Stomach (tissue), 9 donors: ENCODE results near the gene CAB39. TPM values are rescaled to one million over a fixed set of nuclear protein-coding genes. Genes with fewer than 3 reads are reported as not detected.
A peak's percentile ranks its signal among the peaks of the same experiment; 100 is the strongest.

Experiments used
- DNase-seq, 2 donors: peaks; one replicate each; pipeline versions ENCODE4 v3.0.0 to v3.0.0-alpha.2; 2013 to 2019
- H3K27ac ChIP-seq, 5 donors: fragments of 200-600 bp in 4 of 5; sonication (generic) in 4 of 5; one replicate each; pipeline ENCODE4 v1.5.1; 2013 to 2019; ENCODE audit warnings: mild to moderate bottlenecking in 1 of 5, moderate library complexity in 1 of 5
- H3K27me3 ChIP-seq, 3 donors: fragments of 200-600 bp; sonication (generic); one replicate each; pipeline ENCODE4 v1.5.1; 2017 to 2019; ENCODE audit warnings: mixed run types in 1 of 3
- H3K36me3 ChIP-seq, 4 donors: fragments of 200-600 bp; sonication (generic); 1 replicate in 3 of 4; 2 replicates in 1 of 4; pipeline ENCODE4 v1.5.1; 2016 to 2019
- H3K4me1 ChIP-seq, 4 donors: fragments of 200-600 bp; sonication (generic); one replicate each; pipeline ENCODE4 v1.5.1; 2016 to 2019
- H3K4me3 ChIP-seq, 4 donors: fragments of 200-600 bp; sonication (generic) in 3 of 4; one replicate each; pipeline ENCODE4 v1.5.1; 2016 to 2019; ENCODE audit warnings: mild to moderate bottlenecking in 1 of 4
- H3K9me3 ChIP-seq, 4 donors: fragments of 200-600 bp; sonication (generic); one replicate each; pipeline ENCODE4 v1.5.1; 2016 to 2019
- EP300 ChIP-seq: sonication (generic); formaldehyde crosslinking; IDR thresholded peaks from one replicate; pipeline ENCODE4 v1.6.1; 2017; ENCODE audit warnings: antibody characterized with exemption
- POLR2A ChIP-seq, 4 donors: fragments of 450-650 bp; IDR thresholded peaks; one replicate each; pipeline ENCODE4 v1.6.1; 2016; ENCODE audit warnings: antibody characterized with exemption in 4 of 4, control low read depth in 2 of 4, mild to moderate bottlenecking in 1 of 4, moderate library complexity in 1 of 4
- POLR2AphosphoS5 ChIP-seq, 3 donors: sonication (generic); formaldehyde crosslinking; IDR thresholded peaks; one replicate each; pipeline ENCODE4 v1.6.1; 2016; ENCODE audit warnings: antibody characterized with exemption in 3 of 3
- WGBS, 5 donors: extraction: QIAGEN DNeasy Blood & Tissue Kit in 3 of 5; methylation state at CpG; one replicate each; pipeline versions ENCODE4 v1.1.5 to v1.1.7; 2013 to 2018; 5-methylcytosine and 5-hydroxymethylcytosine counted together
- intact Hi-C: fragments of 100-400 bp; cut with DNase I; formaldehyde crosslinking; loops from one replicate; pipeline ENCODE4 v1.15.1; 2023; ENCODE audit warnings: low total_unique reads
- polyA plus RNA-seq, 3 donors: library from polyadenylated mRNA; stranded (reverse); fragments of 200-250 nt; gene quantifications; one replicate each; pipeline ENCODE4 v1.2.3, GENCODE V29; 2013
- total RNA-seq, 5 donors: library from RNA; depleted of rRNA; stranded (reverse); fragments of >200 nt; gene quantifications; one replicate each; pipeline versions ENCODE4 v1.1.0 to v1.2.3, GENCODE V29; 2014 to 2016
- TF ChIP-seq, protein P1 (sequence below), 7 experiments: fragments of 450-650 bp in 4 of 7; fragments of 200-600 bp in 3 of 7; sonication (generic) in 3 of 7; IDR thresholded peaks; one replicate each; pipeline ENCODE4 v1.5.1; 2016 to 2019; ENCODE audit warnings: antibody characterized with exemption in 7 of 7, control low read depth in 2 of 7, mild to moderate bottlenecking in 1 of 7
- donor health status: healthy with polysubstance abuse.
- donor health status: Bipolar disorder and iron deficiency.
- donor health status: healthy.

CAB39 gene
- total and polyA plus RNA-seq, 8 donors = 21.8 to 126 (median 84.5) TPM

DNA sequence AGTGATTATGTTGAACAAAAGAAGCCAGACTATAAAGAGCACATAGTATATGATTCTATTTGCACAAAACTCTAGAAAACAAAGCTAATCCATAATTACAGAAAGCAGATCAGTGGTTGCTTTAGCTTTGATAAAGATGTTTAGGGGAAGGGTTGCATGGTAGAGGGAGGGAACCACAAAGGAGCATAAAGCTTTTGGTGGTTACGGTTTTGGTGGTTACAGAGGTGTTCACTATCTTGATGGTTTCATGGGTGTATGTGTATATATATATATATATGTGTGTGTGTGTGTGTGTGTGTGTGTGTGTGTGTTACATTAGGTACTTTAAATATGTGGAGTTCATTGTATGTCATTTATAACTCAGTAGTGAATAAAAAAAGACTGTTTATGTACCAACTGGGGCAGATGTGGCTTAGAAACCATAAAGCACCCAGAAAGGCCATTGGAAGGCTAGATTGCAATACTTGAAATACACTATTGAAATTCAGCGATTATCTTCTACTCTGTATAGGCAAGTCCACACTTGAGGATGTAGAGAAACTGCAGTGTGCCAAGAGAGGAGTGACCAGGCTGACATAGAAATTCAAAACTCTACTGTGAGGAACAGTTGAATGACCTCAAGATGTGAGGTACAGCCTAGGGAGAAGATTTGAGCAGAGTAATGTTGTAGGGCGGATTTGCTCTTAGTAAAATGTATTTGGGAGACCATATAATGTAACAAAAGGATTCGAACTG is 60.6 kb downstream of the CAB39 start:
- no peak for DNase-seq
- intact Hi-C loops = no loop called here
- no peaks in the 10 kb centered on the region for H3K9me3 ChIP-seq
- H3K36me3 ChIP-seq = peaks cover 0 to 5% (median 0%) of the 10 kb centered on the region in 4 donors
- H3K4me3 ChIP-seq = no peak overlapping the region
- no peaks in the 10 kb centered on the region for H3K27me3 ChIP-seq
- no peak overlapping the region for H3K27ac ChIP-seq
- 83 to 98% (median 96%) methylated on average over 4 of the region's 4 CpGs for WGBS, 5 donors
- peaks cover 11 to 44% (median 20%) of the 10 kb centered on the region in 4 donors for H3K4me1 ChIP-seq
- TF ChIP-seq EP300 (no peak), POLR2A (IDR thresholded peaks at IDR 0.05) (no peak)

DNA sequence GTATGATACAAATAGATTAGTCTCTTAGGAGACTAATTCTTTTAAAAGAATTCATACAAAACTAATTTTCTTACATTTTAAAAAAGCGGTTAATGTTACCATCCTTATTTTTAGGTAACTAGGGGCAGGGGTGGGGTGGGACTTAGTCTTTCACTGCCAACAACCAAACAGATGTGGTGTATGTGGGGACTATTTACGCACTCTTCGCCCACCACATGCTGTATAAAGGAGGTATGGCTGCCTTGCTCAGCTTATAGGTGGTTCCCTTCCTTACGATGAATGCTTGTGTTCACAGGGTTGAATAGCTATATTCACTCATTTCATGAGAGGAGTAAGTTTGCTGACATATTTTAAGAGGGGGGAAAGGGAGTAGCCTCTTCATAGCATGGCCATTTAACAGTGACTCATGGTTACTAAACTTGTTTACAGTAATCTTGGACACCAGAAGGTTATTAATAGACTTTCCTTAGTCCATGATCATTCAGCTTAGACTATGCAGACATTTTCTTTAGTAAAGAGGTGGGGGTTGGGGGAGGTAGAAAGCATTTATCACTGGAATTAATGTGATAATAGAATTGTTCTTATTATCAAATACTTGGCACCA is 61.8 kb downstream of the CAB39 start:
- H3K27me3 ChIP-seq = no peaks in the 10 kb centered on the region
- no peak for DNase-seq
- H3K4me3 ChIP-seq = no peak overlapping the region
- 86 to 95% (median 91%) methylated on average over 4 of the region's 4 CpGs for WGBS, 5 donors
- intact Hi-C loops = no loop called here
- H3K36me3 ChIP-seq = peaks cover 0 to 5% (median 0%) of the 10 kb centered on the region in 4 donors
- TF ChIP-seq, protein P1, sequence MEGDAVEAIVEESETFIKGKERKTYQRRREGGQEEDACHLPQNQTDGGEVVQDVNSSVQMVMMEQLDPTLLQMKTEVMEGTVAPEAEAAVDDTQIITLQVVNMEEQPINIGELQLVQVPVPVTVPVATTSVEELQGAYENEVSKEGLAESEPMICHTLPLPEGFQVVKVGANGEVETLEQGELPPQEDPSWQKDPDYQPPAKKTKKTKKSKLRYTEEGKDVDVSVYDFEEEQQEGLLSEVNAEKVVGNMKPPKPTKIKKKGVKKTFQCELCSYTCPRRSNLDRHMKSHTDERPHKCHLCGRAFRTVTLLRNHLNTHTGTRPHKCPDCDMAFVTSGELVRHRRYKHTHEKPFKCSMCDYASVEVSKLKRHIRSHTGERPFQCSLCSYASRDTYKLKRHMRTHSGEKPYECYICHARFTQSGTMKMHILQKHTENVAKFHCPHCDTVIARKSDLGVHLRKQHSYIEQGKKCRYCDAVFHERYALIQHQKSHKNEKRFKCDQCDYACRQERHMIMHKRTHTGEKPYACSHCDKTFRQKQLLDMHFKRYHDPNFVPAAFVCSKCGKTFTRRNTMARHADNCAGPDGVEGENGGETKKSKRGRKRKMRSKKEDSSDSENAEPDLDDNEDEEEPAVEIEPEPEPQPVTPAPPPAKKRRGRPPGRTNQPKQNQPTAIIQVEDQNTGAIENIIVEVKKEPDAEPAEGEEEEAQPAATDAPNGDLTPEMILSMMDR (IDR thresholded peaks at IDR 0.05) = no peak
- TF ChIP-seq EP300 (no peak), POLR2AphosphoS5 (IDR thresholded peaks at IDR 0.05) (peak in 1 of 3 donors; percentile 23), POLR2A (IDR thresholded peaks at IDR 0.05) (no peak)
- H3K9me3 ChIP-seq = no peaks in the 10 kb centered on the region
- H3K4me1 ChIP-seq = peaks cover 11 to 56% (median 29%) of the 10 kb centered on the region in 4 donors
- H3K27ac ChIP-seq = peak overlapping the region in 4 of 5 donors; percentile 21 to 42 (median 33)

DNA sequence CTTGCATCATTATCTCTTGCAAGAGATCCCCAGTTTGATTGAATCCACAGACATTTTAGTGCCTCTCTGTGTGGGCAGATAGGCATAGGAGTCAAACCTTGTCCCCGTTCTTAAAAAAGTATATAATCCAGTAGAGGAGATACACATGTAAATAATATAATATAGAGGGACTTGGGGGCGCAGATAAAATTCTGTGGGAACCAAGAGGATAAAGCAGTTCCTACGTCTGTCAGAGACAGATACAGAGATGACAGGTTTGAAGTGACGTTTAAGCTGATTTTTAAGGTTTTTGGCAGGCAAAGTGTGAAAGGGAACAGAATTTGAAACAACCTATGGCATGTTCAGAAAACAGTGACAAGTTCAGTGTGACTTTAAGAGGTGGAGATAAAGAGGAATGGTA is 63.1 kb downstream of the CAB39 start:
- H3K9me3 ChIP-seq = no peaks in the 10 kb centered on the region
- WGBS, 5 donors = 93 to 98% (median 96%) methylated on average over 4 of the region's 4 CpGs
- no peak for TF ChIP-seq POLR2AphosphoS5 (IDR thresholded peaks at IDR 0.05)
- TF ChIP-seq EP300 = no peak
- no peak for TF ChIP-seq POLR2A (IDR thresholded peaks at IDR 0.05)
- TF ChIP-seq, protein P1 (IDR thresholded peaks at IDR 0.05) = no peak
- H3K27me3 ChIP-seq = no peaks in the 10 kb centered on the region
- peaks cover 0 to 5% (median 0%) of the 10 kb centered on the region in 4 donors for H3K36me3 ChIP-seq
- H3K27ac ChIP-seq = no peak overlapping the region
- no peak for DNase-seq
- peaks cover 11 to 68% (median 35%) of the 10 kb centered on the region in 4 donors for H3K4me1 ChIP-seq
- intact Hi-C loops = no loop called here
- no peak overlapping the region for H3K4me3 ChIP-seq

DNA sequence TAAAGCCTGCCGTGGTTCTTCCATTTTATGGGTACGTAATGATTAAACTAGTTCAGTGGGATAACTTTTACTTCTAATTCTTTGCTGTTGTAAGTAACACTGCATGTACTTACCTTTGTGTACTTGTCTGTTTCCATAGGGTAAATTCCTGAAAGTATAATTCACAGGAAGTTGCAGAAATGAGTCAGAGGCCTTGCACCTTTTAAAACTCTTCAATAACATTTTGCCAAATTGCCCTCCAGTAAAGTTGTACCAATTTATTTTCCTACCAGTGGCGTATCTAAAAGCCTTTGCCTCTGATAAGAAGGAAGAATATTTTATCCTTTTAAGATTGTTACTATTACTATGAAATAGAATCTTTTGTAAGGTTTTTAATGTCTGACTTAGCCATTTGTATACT is 65.1 kb downstream of the CAB39 start:
- H3K36me3 ChIP-seq = peaks cover 0 to 4% (median 0%) of the 10 kb centered on the region in 4 donors
- peaks cover 11 to 82% (median 41%) of the 10 kb centered on the region in 4 donors for H3K4me1 ChIP-seq
- H3K4me3 ChIP-seq = no peak overlapping the region
- no peak for DNase-seq
- H3K27ac ChIP-seq = no peak overlapping the region
- TF ChIP-seq POLR2A (IDR thresholded peaks at IDR 0.05) (no peak), EP300 (no peak), POLR2AphosphoS5 (IDR thresholded peaks at IDR 0.05) (no peak)
- TF ChIP-seq, protein P1 (IDR thresholded peaks at IDR 0.05) = no peak
- 64 to 95% (median 90%) methylated on average over 3 of the region's 3 CpGs for WGBS, 5 donors
- no peaks in the 10 kb centered on the region for H3K9me3 ChIP-seq
- intact Hi-C loops = no loop called here
- H3K27me3 ChIP-seq = no peaks in the 10 kb centered on the region
